Measurements from ENCODE around the gene ADAP1.
"Not testable (repeated sequence)": the region's sequence is repeated elsewhere in the genome, so short reads cannot be mapped to it uniquely, and the experiment has no call there.

The ADAP1 gene

GRCh38 chr7:960269-960871 lies 5.9 kb upstream of the ADAP1 start:
- H3K9ac ChIP-seq (ENCODE audit: low read depth, low read length, poor library complexity, severe bottlenecking): no peak overlapping the region

GRCh38 chr7:959740-960139 lies 5.3 kb upstream of the ADAP1 start:
- H3K4me3 ChIP-seq (ENCODE audit: low read length, poor library complexity, severe bottlenecking); H3K9ac ChIP-seq (ENCODE audit: low read depth, low read length, poor library complexity, severe bottlenecking); H3K36me3 ChIP-seq (ENCODE audit: insufficient read depth, low read length); H3K27me3 ChIP-seq (ENCODE audit: insufficient read depth, low read length, poor library complexity, severe bottlenecking); H2AFZ ChIP-seq (ENCODE audit: low read length); H4K20me1 ChIP-seq (ENCODE audit: insufficient read depth, low read length, poor library complexity, severe bottlenecking); H3K79me2 ChIP-seq (ENCODE audit: insufficient read depth, low read length); H3K4me2 ChIP-seq (ENCODE audit: low read depth, low read length, poor library complexity, severe bottlenecking); H3K9me3 ChIP-seq (ENCODE audit: insufficient read depth, low read depth, low read length); H3F3A ChIP-seq (ENCODE audit: low read depth); H3K4me1 ChIP-seq (ENCODE audit: insufficient read depth, low read length, poor library complexity, severe bottlenecking); H3K9me2 ChIP-seq (replicated peaks; ENCODE audit: low read depth, low read length): not testable (repeated sequence)

More at GRCh38 chr7:960269-960871, 5.9 kb upstream of the ADAP1 start:
- H2AFZ ChIP-seq (ENCODE audit: low read length): no peak overlapping the region
- no peaks in the 10 kb centered on the region for H3K9me2 ChIP-seq (replicated peaks; ENCODE audit: low read depth, low read length)
- H3K4me3 ChIP-seq (ENCODE audit: low read length, poor library complexity, severe bottlenecking): no peak overlapping the region
- no peaks in the 10 kb centered on the region for H3F3A ChIP-seq (ENCODE audit: low read depth)
- no peaks in the 10 kb centered on the region for H4K20me1 ChIP-seq (ENCODE audit: insufficient read depth, low read length, poor library complexity, severe bottlenecking)
- H3K79me2 ChIP-seq (ENCODE audit: insufficient read depth, low read length): no peaks in the 10 kb centered on the region
- H3K36me3 ChIP-seq (ENCODE audit: insufficient read depth, low read length): no peaks in the 10 kb centered on the region
- no peak for TF ChIP-seq CTCF (conservative IDR thresholded peaks at IDR 0.05; ENCODE audit: low read length)
- no peak for TF ChIP-seq EZH2phosphoT487 (IDR thresholded peaks at IDR 0.05; ENCODE audit: borderline replicate concordance)
- H3K4me2 ChIP-seq (ENCODE audit: low read depth, low read length, poor library complexity, severe bottlenecking): no peak overlapping the region
- no peaks in the 10 kb centered on the region for H3K9me3 ChIP-seq (ENCODE audit: insufficient read depth, low read depth, low read length)
- no peaks in the 10 kb centered on the region for H3K4me1 ChIP-seq (ENCODE audit: insufficient read depth, low read length, poor library complexity, severe bottlenecking)
- no peaks in the 10 kb centered on the region for H3K27me3 ChIP-seq (ENCODE audit: insufficient read depth, low read length, poor library complexity, severe bottlenecking)

DNA sequence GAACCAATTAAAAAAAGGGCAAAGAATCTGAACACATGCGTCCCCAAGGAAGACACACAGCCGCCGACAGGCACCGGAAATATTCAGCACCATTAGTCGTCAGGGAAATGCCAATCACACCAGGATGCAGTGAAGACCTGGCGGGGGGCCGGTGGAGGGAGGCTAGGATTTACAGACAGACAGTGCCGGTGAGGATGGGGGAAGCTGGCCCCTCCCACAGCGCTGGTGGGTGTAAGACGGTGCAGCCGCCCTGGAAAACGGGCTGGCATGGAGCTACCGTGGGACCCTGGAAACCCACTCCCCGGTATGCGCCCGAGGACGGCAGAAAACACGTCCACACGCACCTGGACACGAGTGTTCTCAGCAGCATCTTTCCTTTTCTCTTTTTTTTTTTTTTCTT lies 4.8 kb upstream of the ADAP1 start:
- Histone ChIP-seq H3K4me3 (ENCODE audit: low read length, poor library complexity, severe bottlenecking) (no peak overlapping the region), H3K4me1 (ENCODE audit: insufficient read depth, low read length, poor library complexity, severe bottlenecking) (no peaks in the 10 kb centered on the region), H3K27me3 (ENCODE audit: insufficient read depth, low read length, poor library complexity, severe bottlenecking) (no peaks in the 10 kb centered on the region), H3K4me2 (ENCODE audit: low read depth, low read length, poor library complexity, severe bottlenecking) (no peak overlapping the region), H3K9ac (ENCODE audit: low read depth, low read length, poor library complexity, severe bottlenecking) (no peak overlapping the region), H3K9me2 (replicated peaks; ENCODE audit: low read depth, low read length) (no peaks in the 10 kb centered on the region), H3F3A (ENCODE audit: low read depth) (no peaks in the 10 kb centered on the region), H3K79me2 (ENCODE audit: insufficient read depth, low read length) (no peaks in the 10 kb centered on the region), H3K36me3 (ENCODE audit: insufficient read depth, low read length) (no peaks in the 10 kb centered on the region), H2AFZ (ENCODE audit: low read length) (no peak overlapping the region), H3K9me3 (ENCODE audit: insufficient read depth, low read depth, low read length) (no peaks in the 10 kb centered on the region), H4K20me1 (ENCODE audit: insufficient read depth, low read length, poor library complexity, severe bottlenecking) (no peaks in the 10 kb centered on the region)
- TF ChIP-seq CTCF (conservative IDR thresholded peaks at IDR 0.05; ENCODE audit: low read length) (no peak), EZH2phosphoT487 (IDR thresholded peaks at IDR 0.05; ENCODE audit: borderline replicate concordance) (no peak)

Measured in Loucy (cell line).